OCI-LY7 (cell line): ENCODE data around the gene HLA-E. TPM values are rescaled to one million over a fixed set of nuclear protein-coding genes. Genes with fewer than 3 reads are reported as not detected.
"Not testable (repeated sequence)": the region's sequence is repeated elsewhere in the genome, so short reads cannot be mapped to it uniquely, and the experiment has no call there.

Experiments
- BruUV-seq: library from RNA; stranded (reverse); fragments of 400-500 nt; replicated peaks from 2 replicates; lab custom pipeline; 2021; lab: Mats Ljungman, UMichigan
- CTCF ChIA-PET: fragments of 300-600 bp; sonication (Branson Sonifier 250); formaldehyde crosslinking; loops from one replicate; lab custom pipeline; 2022; ENCODE audit warnings: antibody characterized with exemption; ENCODE audit not compliant: unreplicated experiment; lab: Charles Lee
- POLR2A ChIA-PET: fragments of 300-600 bp; sonication (Branson Sonifier 250); formaldehyde crosslinking; loops from one replicate; lab custom pipeline; 2022; ENCODE audit warnings: antibody characterized with exemption; lab: Charles Lee
- DNase-seq: peaks from one replicate; pipeline ENCODE4 v3.0.0-alpha.2; 2015; ENCODE audit warnings: low spot score
- H2AFZ ChIP-seq: fragments of 200-600 bp; sonication (generic), shearing (Covaris generic); 2 replicates; pipeline ENCODE4 v1.6.1; 2014; ENCODE audit warnings: mild to moderate bottlenecking, antibody characterized with exemption, low read length, moderate library complexity
- H3K27ac ChIP-seq: fragments of 200-600 bp; sonication (generic); 2 replicates; pipeline ENCODE4 v1.5.1; 2014; ENCODE audit warnings: mixed run types, low read depth, mild to moderate bottlenecking, moderate library complexity, low read length, inconsistent platforms; ENCODE audit not compliant: poor library complexity, severe bottlenecking
- H3K36me3 ChIP-seq: fragments of 200-600 bp; sonication (generic); 2 replicates; pipeline ENCODE4 v1.6.1; 2014; ENCODE audit warnings: mild to moderate bottlenecking, antibody characterized with exemption, low read length, moderate library complexity, mixed read lengths; ENCODE audit not compliant: insufficient read depth
- H3K4me1 ChIP-seq: fragments of 200-600 bp; sonication (generic); 2 replicates; pipeline ENCODE4 v1.5.1; 2014; ENCODE audit warnings: mild to moderate bottlenecking, low read length; ENCODE audit not compliant: insufficient read depth, poor library complexity, severe bottlenecking
- H3K4me2 ChIP-seq: fragments of 200-600 bp; sonication (generic); 2 replicates; pipeline ENCODE4 v1.6.1; 2014; ENCODE audit warnings: mild to moderate bottlenecking, low read length
- H3K4me3 ChIP-seq: fragments of 200-600 bp; sonication (generic); 2 replicates; pipeline ENCODE4 v1.5.1; 2014; ENCODE audit warnings: mild to moderate bottlenecking, low read depth, low read length; ENCODE audit not compliant: poor library complexity, severe bottlenecking
- H3K79me2 ChIP-seq: fragments of 200-600 bp; sonication (generic); 2 replicates; pipeline ENCODE4 v1.6.1; 2016; ENCODE audit warnings: low read depth, mild to moderate bottlenecking, low read length, moderate library complexity, mixed read lengths; ENCODE audit not compliant: insufficient read depth
- H3K9me2 ChIP-seq: fragments of 200-600 bp; sonication (generic); 2 replicates; pipeline ENCODE4 v1.6.1; 2016; ENCODE audit warnings: mild to moderate bottlenecking, low read length, mixed read lengths; ENCODE audit not compliant: insufficient read depth
- H3K9me3 ChIP-seq: fragments of 200-600 bp; sonication (generic); 2 replicates; pipeline ENCODE4 v1.6.1; 2014; ENCODE audit warnings: mild to moderate bottlenecking, mixed run types, low read length, mixed read lengths
- H4K20me1 ChIP-seq: fragments of 200-600 bp; sonication (generic); 2 replicates; pipeline ENCODE4 v1.6.1; 2014; ENCODE audit warnings: mild to moderate bottlenecking, antibody characterized with exemption, low read length, moderate library complexity, mixed read lengths; ENCODE audit not compliant: insufficient read depth
- EZH2phosphoT487 ChIP-seq: fragments of 200-600 bp; sonication (generic); IDR thresholded peaks from 2 replicates; pipeline ENCODE4 v1.6.1; 2018; ENCODE audit warnings: low read depth, borderline replicate concordance, mild to moderate bottlenecking, mixed run types, antibody characterized with exemption, low read length, moderate library complexity, mixed read lengths
- intact Hi-C: fragments of 100-400 bp; cut with micrococcal nuclease; formaldehyde crosslinking; loops from one replicate; pipeline ENCODE4 v1.10.0; 2022; ENCODE audit not compliant: unreplicated experiment
- total RNA-seq, 2 experiments: library from RNA; depleted of rRNA in 1 of 2; stranded (reverse); fragments of >200 nt in 1 of 2; shearing (Covaris generic) in 1 of 2; gene quantifications; 2 replicates each; pipeline ENCODE4 v1.2.3, GENCODE V29; 2014 to 2022
- TF ChIP-seq, protein P1 (sequence below): fragments of 200-600 bp; sonication (generic); conservative IDR thresholded peaks from 2 replicates; pipeline ENCODE4 v1.5.1; 2014; ENCODE audit warnings: mild to moderate bottlenecking, antibody characterized with exemption, low read length, moderate library complexity, mixed read lengths

The HLA-E gene
- total RNA-seq, 2 experiments from 2014 or later: 123 to 131 TPM

- Histone ChIP-seq H3K9me2 (no peaks in the 10 kb centered on the region), H3K4me3 (peak overlapping the region; percentile 69), H2AFZ (peak overlapping the region; percentile 94), H3K27ac (peak overlapping the region; percentile 77), H3K79me2 (no peaks in the 10 kb centered on the region), H3K4me1 (peaks cover 15% of the 10 kb centered on the region), H4K20me1 (no peaks in the 10 kb centered on the region), H3K4me2 (peak overlapping the region; percentile 74), H3K36me3 (no peaks in the 10 kb centered on the region), H3K9me3 (no peaks in the 10 kb centered on the region)
- intact Hi-C loops: loop anchor here (1.0 kb wide), 1 partner anchor 27 kb away; the partner anchor contains the start of gene HLA-E
- ChIA-PET CTCF (no interaction called here), POLR2A (interaction anchor here (0.6 to 0.8 kb wide), 5 partner anchors 8 to 156 kb away, joined by 3 to 5 read pairs (median 4); no protein-coding TSS in a partner anchor)
- TF ChIP-seq EZH2phosphoT487: no peak
- TF ChIP-seq, protein P1, sequence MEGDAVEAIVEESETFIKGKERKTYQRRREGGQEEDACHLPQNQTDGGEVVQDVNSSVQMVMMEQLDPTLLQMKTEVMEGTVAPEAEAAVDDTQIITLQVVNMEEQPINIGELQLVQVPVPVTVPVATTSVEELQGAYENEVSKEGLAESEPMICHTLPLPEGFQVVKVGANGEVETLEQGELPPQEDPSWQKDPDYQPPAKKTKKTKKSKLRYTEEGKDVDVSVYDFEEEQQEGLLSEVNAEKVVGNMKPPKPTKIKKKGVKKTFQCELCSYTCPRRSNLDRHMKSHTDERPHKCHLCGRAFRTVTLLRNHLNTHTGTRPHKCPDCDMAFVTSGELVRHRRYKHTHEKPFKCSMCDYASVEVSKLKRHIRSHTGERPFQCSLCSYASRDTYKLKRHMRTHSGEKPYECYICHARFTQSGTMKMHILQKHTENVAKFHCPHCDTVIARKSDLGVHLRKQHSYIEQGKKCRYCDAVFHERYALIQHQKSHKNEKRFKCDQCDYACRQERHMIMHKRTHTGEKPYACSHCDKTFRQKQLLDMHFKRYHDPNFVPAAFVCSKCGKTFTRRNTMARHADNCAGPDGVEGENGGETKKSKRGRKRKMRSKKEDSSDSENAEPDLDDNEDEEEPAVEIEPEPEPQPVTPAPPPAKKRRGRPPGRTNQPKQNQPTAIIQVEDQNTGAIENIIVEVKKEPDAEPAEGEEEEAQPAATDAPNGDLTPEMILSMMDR: no peak
- no TSS peak for BruUV-seq
- DNase-seq: peak; percentile 93
Measured at GRCh38 chr6:30515944-30516753, 26.8 kb downstream of the HLA-E start.

DNA sequence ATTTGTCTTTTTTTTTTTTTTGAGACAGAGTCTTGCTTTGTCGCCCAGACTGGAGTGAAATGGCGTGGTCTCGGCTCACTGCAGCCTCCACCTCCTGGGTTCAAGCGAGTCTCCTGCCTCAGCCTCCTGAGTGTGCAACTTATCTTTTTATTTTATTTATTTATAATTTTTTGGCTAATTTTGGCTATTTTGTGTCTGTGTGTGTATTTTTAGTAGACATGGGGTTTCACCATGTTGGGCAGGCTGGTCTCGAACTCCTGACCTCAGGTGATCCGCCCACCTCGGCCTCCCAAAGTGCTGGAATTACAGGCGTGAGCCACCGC is 27.4 kb downstream of the HLA-E start:
- H3K9me2 ChIP-seq, H3K79me2 ChIP-seq, BruUV-seq, H3K36me3 ChIP-seq, CTCF ChIA-PET, H3K9me3 ChIP-seq, DNase-seq, H4K20me1 ChIP-seq: not testable (repeated sequence)
- Histone ChIP-seq H3K4me3 (peak overlapping the region; percentile 69), H2AFZ (peak overlapping the region; percentile 94; the same call in 1 of the 2 replicates), H3K27ac (peak overlapping the region; percentile 77), H3K4me1 (peaks cover 15% of the 10 kb centered on the region), H3K4me2 (peak overlapping the region; percentile 74)
- intact Hi-C loops: loop anchor here (1.0 kb wide), 1 partner anchor 27 kb away; the partner anchor contains the start of gene HLA-E
- POLR2A ChIA-PET: interaction anchor here (0.6 to 0.8 kb wide), 5 partner anchors 8 to 156 kb away, joined by 3 to 5 read pairs (median 4); no protein-coding TSS in a partner anchor

DNA sequence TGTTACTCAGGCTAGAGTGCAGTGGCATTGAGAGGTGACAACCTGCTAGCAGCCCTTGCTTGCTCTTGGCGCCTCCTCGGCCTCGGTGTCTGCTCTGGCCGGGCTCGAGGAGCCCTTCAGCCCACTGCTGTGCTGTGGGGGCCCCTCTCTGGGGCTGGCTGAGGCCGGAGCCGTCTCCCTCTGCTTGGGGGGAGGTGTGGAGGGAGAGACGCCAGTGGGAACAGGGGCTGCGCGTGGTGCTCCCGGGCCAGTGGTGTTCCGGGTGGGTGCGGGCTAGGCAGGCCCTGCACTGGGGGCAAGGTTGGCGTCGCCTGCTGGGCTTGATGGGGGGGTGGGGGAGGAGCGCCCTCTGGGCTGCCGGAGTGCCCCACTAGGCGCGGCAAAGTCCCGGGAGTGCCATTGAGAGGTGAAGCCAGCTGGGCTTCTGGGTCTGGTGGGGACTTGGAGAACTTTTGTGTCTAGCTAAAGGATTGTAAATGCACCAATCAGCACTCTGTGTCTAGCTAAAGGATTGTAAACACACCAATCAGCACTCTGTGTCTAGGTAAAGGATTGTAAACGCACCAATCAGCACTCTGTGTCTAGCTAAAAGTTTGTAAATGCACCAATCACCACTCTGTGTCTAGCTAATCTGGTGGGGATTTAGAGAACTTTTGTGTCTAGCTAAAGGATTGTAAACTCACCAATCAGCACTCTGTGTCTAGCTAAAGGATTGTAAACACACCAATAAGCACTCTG is 28.6 kb downstream of the HLA-E start:
- H3K9me2 ChIP-seq, intact Hi-C loops, H3K27ac ChIP-seq, H3K36me3 ChIP-seq, H3K79me2 ChIP-seq, DNase-seq, H3K9me3 ChIP-seq, H3K4me2 ChIP-seq, CTCF ChIA-PET, H4K20me1 ChIP-seq, H2AFZ ChIP-seq, BruUV-seq, H3K4me3 ChIP-seq: not testable (repeated sequence)
- POLR2A ChIA-PET: interaction anchor here (0.6 to 1.2 kb wide), 4 partner anchors 8 to 154 kb away, joined by 3 to 6 read pairs (median 4); no protein-coding TSS in a partner anchor
- peaks cover 15% of the 10 kb centered on the region for H3K4me1 ChIP-seq

GRCh38 chr6:30518505-30519145 is 29.3 kb downstream of the HLA-E start:
- H3K79me2 ChIP-seq, H3K4me3 ChIP-seq, H2AFZ ChIP-seq, H3K4me2 ChIP-seq, intact Hi-C loops, H3K9me2 ChIP-seq, BruUV-seq, H3K36me3 ChIP-seq, H3K27ac ChIP-seq, H4K20me1 ChIP-seq, CTCF ChIA-PET, H3K9me3 ChIP-seq: not testable (repeated sequence)
- H3K4me1 ChIP-seq: peaks cover 15% of the 10 kb centered on the region
- POLR2A ChIA-PET: interaction anchor here (0.7 to 1.2 kb wide), 3 partner anchors 9 to 75 kb away, joined by 3 to 5 read pairs (median 3); no protein-coding TSS in a partner anchor
- DNase-seq: peak; percentile 43
